GM21526 (cell line): ENCODE results near the gene CSNK1E.

Experiments
- ATAC-seq: cut with Tn5 transposase; IDR thresholded peaks from one replicate; pipeline ENCODE4 v1.9.1; 2021; ENCODE audit warnings: moderate library complexity; ENCODE audit not compliant: unreplicated experiment, low FRiP score

Gene CSNK1E

GRCh38 chr22:38336699-38337098 lies 19.5 kb upstream of the CSNK1E start:
- no peak for ATAC-seq

GRCh38 chr22:38335077-38335476 lies 17.8 kb upstream of the CSNK1E start:
- ATAC-seq = no peak

- ATAC-seq = no peak
Measured at GRCh38 chr22:38327805-38328204, 10.6 kb upstream of the CSNK1E start.

GRCh38 chr22:38327396-38327795 lies 10.2 kb upstream of the CSNK1E start:
- ATAC-seq = no peak

GRCh38 chr22:38325587-38325986 lies 8.4 kb upstream of the CSNK1E start:
- ATAC-seq = no peak

GRCh38 chr22:38320605-38321402 lies 3.6 kb upstream of the CSNK1E start:
- no peak for ATAC-seq

GRCh38 chr22:38318792-38319773 lies 1.9 kb upstream of the CSNK1E start:
- ATAC-seq = no peak

- ATAC-seq = no peak
Measured at GRCh38 chr22:38317995-38318715, 922 bp upstream of the CSNK1E start.

- no peak for ATAC-seq
Measured at GRCh38 chr22:38316364-38317121, 690 bp downstream of the CSNK1E start.

- no peak for ATAC-seq
Measured at GRCh38 chr22:38315823-38316363, 1.3 kb downstream of the CSNK1E start.

- no peak for ATAC-seq
Measured at GRCh38 chr22:38314933-38315822, 2.1 kb downstream of the CSNK1E start.

GRCh38 chr22:38314051-38314932 lies 2.9 kb downstream of the CSNK1E start:
- no peak for ATAC-seq

- ATAC-seq = no peak
Measured at GRCh38 chr22:38313384-38313955, 3.8 kb downstream of the CSNK1E start.

- no peak for ATAC-seq
Measured at GRCh38 chr22:38312261-38312800, 4.9 kb downstream of the CSNK1E start.

GRCh38 chr22:38311323-38311620 lies 6.0 kb downstream of the CSNK1E start:
- ATAC-seq = no peak

- no peak for ATAC-seq
Measured at GRCh38 chr22:38310518-38311322, 6.5 kb downstream of the CSNK1E start.
